Measurements from ENCODE around the gene RAB40B.

RAB40B gene

GRCh38 chr17:82653651-82654528, 44.6 kb downstream of the RAB40B start:
- DNase-seq (ENCODE audit: low read depth), result no peak

GRCh38 chr17:82650723-82651122, 47.8 kb downstream of the RAB40B start:
- TF ChIP-seq CTCF (IDR thresholded peaks at IDR 0.05; ENCODE audit: control insufficient read depth, extremely low read depth, insufficient read depth), result no peak
- DNase-seq (ENCODE audit: low read depth), result no peak
- no peak overlapping the region for H3K4me3 ChIP-seq (ENCODE audit: low read depth, low read length)

More at GRCh38 chr17:82653651-82654528, 44.6 kb downstream of the RAB40B start:
- no peak overlapping the region for H3K4me3 ChIP-seq (ENCODE audit: low read depth, low read length)
- no peak for TF ChIP-seq CTCF (IDR thresholded peaks at IDR 0.05; ENCODE audit: control insufficient read depth, extremely low read depth, insufficient read depth)

GRCh38 chr17:82649501-82650261, 48.8 kb downstream of the RAB40B start:
- peak overlapping the region; percentile 57 for H3K4me3 ChIP-seq (ENCODE audit: low read depth, low read length)
- DNase-seq (ENCODE audit: low read depth), result no peak
- no peak for TF ChIP-seq CTCF (IDR thresholded peaks at IDR 0.05; ENCODE audit: control insufficient read depth, extremely low read depth, insufficient read depth)

- TF ChIP-seq CTCF (IDR thresholded peaks at IDR 0.05; ENCODE audit: control insufficient read depth, extremely low read depth, insufficient read depth), result no peak
- peak overlapping the region; percentile 57 for H3K4me3 ChIP-seq (ENCODE audit: low read depth, low read length)
- DNase-seq (ENCODE audit: low read depth), result no peak
Measured at GRCh38 chr17:82648742-82649331, 49.7 kb downstream of the RAB40B start.

GRCh38 chr17:82648165-82648668, 50.3 kb downstream of the RAB40B start, which contains the start of gene WDR45B:
Gene WDR45B (minus strand): TSS chr17:82648444. CDS start chr17:82648340, 104 bp downstream.
- H3K4me3 ChIP-seq (ENCODE audit: low read depth, low read length), result peak within 1 kb of the TSS; percentile 73
- TF ChIP-seq CTCF (IDR thresholded peaks at IDR 0.05; ENCODE audit: control insufficient read depth, extremely low read depth, insufficient read depth), result no peak
- peak; percentile 87 for DNase-seq (ENCODE audit: low read depth)

GRCh38 chr17:82647593-82648164, 50.8 kb downstream of the RAB40B start:
- DNase-seq (ENCODE audit: low read depth), result no peak
- TF ChIP-seq CTCF (IDR thresholded peaks at IDR 0.05; ENCODE audit: control insufficient read depth, extremely low read depth, insufficient read depth), result no peak
- H3K4me3 ChIP-seq (ENCODE audit: low read depth, low read length), result peak overlapping the region; percentile 73
